HepG2 (cell line): ENCODE data around the gene PRELID1. TPM values are rescaled to one million over a fixed set of nuclear protein-coding genes. Genes with fewer than 3 reads are reported as not detected.

Experiments
- AKAP8 ChIP-seq: sonication (generic); formaldehyde crosslinking; IDR thresholded peaks from 2 replicates; pipeline ENCODE4 v1.5.1; 2020; ENCODE audit warnings: mild to moderate bottlenecking, missing genetic modification reagents
- CBX2 ChIP-seq, 2 experiments: fragments of 200-600 bp in 1 of 2; sonication (generic); formaldehyde crosslinking in 1 of 2; IDR thresholded peaks; 2 replicates each; pipeline versions ENCODE4 v1.7.0 to v1.8.1; 2018 to 2022; ENCODE audit warnings: low read depth in 2 of 2, low read length in 1 of 2, mild to moderate bottlenecking in 1 of 2, missing genetic modification reagents in 1 of 2
- CTCF ChIP-seq: sonication (generic); formaldehyde crosslinking; IDR thresholded peaks from 2 replicates; pipeline ENCODE4 v1.5.0; 2020; ENCODE audit warnings: mild to moderate bottlenecking, missing genetic modification reagents, moderate library complexity
- FOXA3 ChIP-seq: IDR thresholded peaks from 2 replicates; pipeline ENCODE4 v1.6.1; 2016; ENCODE audit warnings: missing genetic modification reagents, missing compliant biosample characterization
- ISX ChIP-seq: sonication (generic); formaldehyde crosslinking; conservative IDR thresholded peaks from 2 replicates; pipeline ENCODE4 v1.5.0; 2020; ENCODE audit warnings: missing genetic modification reagents
- MED1 ChIP-seq: sonication (generic); formaldehyde crosslinking; IDR thresholded peaks from 2 replicates; pipeline ENCODE4 v1.4.0; 2020; ENCODE audit warnings: missing genetic modification reagents
- NFATC3 ChIP-seq: sonication (generic); formaldehyde crosslinking; IDR thresholded peaks from 2 replicates; pipeline ENCODE4 v1.5.1; 2020; ENCODE audit warnings: mild to moderate bottlenecking, missing genetic modification reagents
- NFIB ChIP-seq: sonication (generic); formaldehyde crosslinking; IDR thresholded peaks from 2 replicates; pipeline ENCODE4 v1.9.0; 2021; ENCODE audit warnings: missing genetic modification reagents, mild to moderate bottlenecking, borderline replicate concordance
- NFYC ChIP-seq: IDR thresholded peaks from 2 replicates; pipeline ENCODE4 v1.6.1; 2016; ENCODE audit warnings: missing genetic modification reagents, missing compliant biosample characterization
- REPIN1 ChIP-seq: sonication (generic); formaldehyde crosslinking; IDR thresholded peaks from 2 replicates; pipeline ENCODE4 v1.8.0; 2022; ENCODE audit warnings: missing genetic modification reagents, low read depth, mild to moderate bottlenecking, borderline replicate concordance
- XRCC5 ChIP-seq: fragments of 200-400 bp; formaldehyde crosslinking; optimal IDR thresholded peaks from 2 replicates; pipeline ENCODE3; 2017; ENCODE audit warnings: mild to moderate bottlenecking, low read length
- ZFP91 ChIP-seq: sonication (generic); formaldehyde crosslinking; IDR thresholded peaks from 2 replicates; pipeline ENCODE4 v1.9.0; 2022; ENCODE audit warnings: missing genetic modification reagents, mild to moderate bottlenecking, borderline replicate concordance
- ZKSCAN8 ChIP-seq: IDR thresholded peaks from 2 replicates; pipeline ENCODE4 v1.6.1; 2016; ENCODE audit warnings: borderline replicate concordance, missing genetic modification reagents, missing compliant biosample characterization
- ZNF274 ChIP-seq: sonication (generic); formaldehyde crosslinking; IDR thresholded peaks from 2 replicates; pipeline ENCODE4 v1.5.1; 2020; ENCODE audit warnings: mild to moderate bottlenecking, missing genetic modification reagents
- ZNF335 ChIP-seq: sonication (generic); formaldehyde crosslinking; IDR thresholded peaks from 2 replicates; pipeline ENCODE4 v1.4.0; 2020; ENCODE audit warnings: missing genetic modification reagents
- ZNF678 ChIP-seq: sonication (generic); formaldehyde crosslinking; IDR thresholded peaks from 2 replicates; pipeline ENCODE4 v1.4.0; 2020; ENCODE audit warnings: mild to moderate bottlenecking, missing genetic modification reagents
- ZNF710 ChIP-seq: sonication (generic); formaldehyde crosslinking; IDR thresholded peaks from 2 replicates; pipeline ENCODE4 v1.5.0; 2020; ENCODE audit warnings: mild to moderate bottlenecking, missing genetic modification reagents, borderline replicate concordance
- ZNF720 ChIP-seq: sonication (generic); formaldehyde crosslinking; IDR thresholded peaks from 2 replicates; pipeline ENCODE4 v1.4.0; 2020; ENCODE audit warnings: missing genetic modification reagents
- ZNF724P ChIP-seq: sonication (generic); formaldehyde crosslinking; IDR thresholded peaks from 2 replicates; pipeline ENCODE4 v1.8.0; 2022; ENCODE audit warnings: missing genetic modification reagents, borderline replicate concordance
- ZNF740 ChIP-seq: sonication (generic); formaldehyde crosslinking; IDR thresholded peaks from 2 replicates; pipeline ENCODE4 v1.4.0; 2020; ENCODE audit warnings: missing genetic modification reagents
- ZNF781 ChIP-seq: sonication (generic); formaldehyde crosslinking; IDR thresholded peaks from 2 replicates; pipeline ENCODE4 v1.5.1; 2020; ENCODE audit warnings: borderline replicate concordance, mild to moderate bottlenecking, missing genetic modification reagents; ENCODE audit errors: not compliant biosample characterization
- ZNF784 ChIP-seq: sonication (generic); formaldehyde crosslinking; IDR thresholded peaks from 2 replicates; pipeline ENCODE4 v1.5.1; 2020; ENCODE audit warnings: missing genetic modification reagents, mild to moderate bottlenecking, borderline replicate concordance
- ZSCAN22 ChIP-seq: sonication (generic); formaldehyde crosslinking; IDR thresholded peaks from 2 replicates; pipeline ENCODE4 v1.4.0; 2020; ENCODE audit warnings: mild to moderate bottlenecking, missing genetic modification reagents
- polyA plus RNA-seq, 8 experiments: library from polyadenylated mRNA; depleted of rRNA in 3 of 8; stranded (reverse) in 7 of 8; unstranded in 1 of 8; fragments of >200 nt; fragmentation: Illumina TruSeq in 4 of 8; extraction: Trizol in 4 of 8; gene quantifications; 2 replicates each; pipeline versions ENCODE4 v1.2.1 to v1.2.3, GENCODE V29; 2011 to 2016; ENCODE audit warnings: low read depth in 4 of 8, missing spikeins in 1 of 8, mixed read lengths in 1 of 8; ENCODE audit not compliant: insufficient read depth in 1 of 8
- total RNA-seq, 5 experiments: library from RNA; depleted of rRNA; stranded (reverse); fragments of >200 nt; fragmentation: Illumina TruSeq; extraction: Trizol; gene quantifications; 2 replicates each; pipeline ENCODE4 v1.2.3, GENCODE V29; 2016; ENCODE audit warnings: low read depth in 1 of 5

PRELID1 gene
- total and polyA plus RNA-seq, 2 of the 13 experiments (the other 11 are each of a cell fraction or from before 2014, with no cell fraction given), result 250 to 271 TPM

- no peak for TF ChIP-seq ZKSCAN8 (CRISPR knock-in tag)
- no peak for TF ChIP-seq ZNF678 (CRISPR knock-in tag)
- peak; percentile 92 for TF ChIP-seq ZNF274 (CRISPR knock-in tag)
- TF ChIP-seq ZNF724P, result peak; percentile 77; the same call in 1 of the 2 replicates
- TF ChIP-seq FOXA3 (CRISPR knock-in tag), result peak; percentile 42; the same call in 1 of the 2 replicates
- no peak for TF ChIP-seq ISX (CRISPR knock-in tag)
- TF ChIP-seq ZNF784 (CRISPR knock-in tag), result no peak
- 0 out of 2 replicates have a peak, but pooled peaks have one; percentile 32 for TF ChIP-seq AKAP8
- no peak for TF ChIP-seq ZSCAN22 (CRISPR knock-in tag)
- TF ChIP-seq NFIB (CRISPR knock-in tag), result no peak
- TF ChIP-seq ZNF740 (CRISPR knock-in tag), result no peak
- no peak for TF ChIP-seq ZNF720 (CRISPR knock-in tag)
- TF ChIP-seq REPIN1 (CRISPR knock-in tag), result no peak
- no peak for TF ChIP-seq NFYC (CRISPR knock-in tag)
- TF ChIP-seq MED1 (CRISPR knock-in tag), result peak; percentile 49
- TF ChIP-seq ZNF781 (CRISPR knock-in tag), result peak; percentile 88
- TF ChIP-seq NFATC3, result no peak
- peak; percentile 62 for TF ChIP-seq CTCF
- TF ChIP-seq ZNF335 (CRISPR knock-in tag), result 0 out of 2 replicates have a peak, but pooled peaks have one; percentile 44
- TF ChIP-seq CBX2 (IDR thresholded peaks at IDR 0.05; ENCODE audit: low read depth, low read length), result no peak
- no peak; the same call in 1 of the 2 replicates for TF ChIP-seq CBX2 (CRISPR knock-in tag; IDR thresholded peaks at IDR 0.05; ENCODE audit: low read depth)
- TF ChIP-seq ZNF710 (CRISPR knock-in tag), result no peak
- TF ChIP-seq XRCC5, result peak; percentile 30
- TF ChIP-seq ZFP91 (CRISPR knock-in tag), result peak; percentile 76; the same call in 1 of the 2 replicates
Measured at GRCh38 chr5:177303121-177303924, at the start of gene PRELID1, which contains the start of gene RAB24 (continued).
